HCT116 (cell line): Measurements from ENCODE around the gene HAAO. TPM values are rescaled to one million over a fixed set of nuclear protein-coding genes. Genes with fewer than 3 reads are reported as not detected.

Source experiments
- ATAC-seq: fragments of 200-7000 bp; cut with Tn5 transposase; 2 replicates; pipeline ENCODE4 v1.9.1; 2020; ENCODE audit warnings: mild to moderate bottlenecking, moderate library complexity
- BruUV-seq: library from RNA; stranded (reverse); fragments of 400-500 nt; replicated peaks from 2 replicates; lab custom pipeline; 2021; lab: Mats Ljungman, UMichigan
- CTCF ChIA-PET: fragments of 300-600 bp; sonication (Branson Sonifier 250); formaldehyde crosslinking; loops from one replicate; lab custom pipeline; 2021; ENCODE audit warnings: antibody characterized with exemption; lab: Charles Lee
- POLR2A ChIA-PET: fragments of 300-600, 350-600 bp; sonication (Branson Sonifier 250); formaldehyde crosslinking; loops from one replicate; lab custom pipeline; 2021; ENCODE audit warnings: antibody characterized with exemption; lab: Charles Lee
- RAD21 ChIA-PET, 2 experiments: fragments of 300-600 bp; sonication (Branson Sonifier 250); formaldehyde crosslinking; loops; one replicate each; lab custom pipeline; 2023; ENCODE audit warnings: low total read pairs in 2 of 2; ENCODE audit not compliant: uncharacterized antibody in 2 of 2, unreplicated experiment in 2 of 2, low non-redundant PET in 1 of 2; lab: Charles Lee
- DNase-seq: peaks from one replicate; pipeline ENCODE4 v3.0.0-alpha.2; 2010; ENCODE audit warnings: low read depth, low spot score
- H2AFZ ChIP-seq: fragments of 200-600 bp; shearing (Covaris generic), sonication (generic); 2 replicates; pipeline ENCODE4 v1.6.1; 2017; ENCODE audit warnings: low read depth, mixed run types, mixed read lengths, antibody characterized with exemption, low read length; ENCODE audit not compliant: poor library complexity, severe bottlenecking
- H3K27ac ChIP-seq: 2 replicates; pipeline ENCODE4 v1.5.1; 2012; ENCODE audit warnings: low read depth, low read length
- H3K27me3 ChIP-seq: fragments of 200-600 bp; sonication (generic); 2 replicates; pipeline ENCODE4 v1.6.1; 2016; ENCODE audit warnings: mixed run types, low read length, mixed read lengths; ENCODE audit not compliant: insufficient read depth
- H3K36me3 ChIP-seq, 2 experiments: fragments of 200-500 bp in 1 of 2; fragments of 200-600 bp in 1 of 2; sonication (Bioruptor generic) in 1 of 2; sonication (generic) in 1 of 2; 2 replicates each; pipeline versions ENCODE4 v1.5.1 to v1.6.1; 2014 to 2016; ENCODE audit warnings: low read length in 2 of 2, inconsistent platforms in 1 of 2, mixed read lengths in 1 of 2, mixed run types in 1 of 2; ENCODE audit not compliant: insufficient read depth in 2 of 2, control insufficient read depth in 1 of 2
- H3K4me1 ChIP-seq, 2 experiments: fragments of 200-600 bp in 1 of 2; sonication (generic) in 1 of 2; 2 replicates each; pipeline versions ENCODE4 v1.5.1 to v1.6.1; 2012 to 2017; ENCODE audit warnings: low read length in 2 of 2, inconsistent platforms in 1 of 2, mild to moderate bottlenecking in 1 of 2, mixed read lengths in 1 of 2, mixed run types in 1 of 2, moderate library complexity in 1 of 2; ENCODE audit not compliant: insufficient read depth in 2 of 2, control insufficient read depth in 1 of 2
- H3K4me2 ChIP-seq: fragments of 200-600 bp; sonication (generic); 2 replicates; pipeline ENCODE4 v1.6.1; 2017; ENCODE audit warnings: mixed run types, low read length, mixed read lengths
- H3K4me3 ChIP-seq, 2 experiments: fragments of 200-600 bp in 1 of 2; sonication (generic) in 1 of 2; replicated peaks in 1 of 2; 2 replicates each; pipeline ENCODE4 v1.5.1; 2011 to 2016; ENCODE audit warnings: low read length in 2 of 2, control low read depth in 1 of 2, low read depth in 1 of 2, mild to moderate bottlenecking in 1 of 2, mixed read lengths in 1 of 2, mixed run types in 1 of 2
- H3K79me2 ChIP-seq: fragments of 200-600 bp; sonication (generic); 2 replicates; pipeline ENCODE4 v1.6.1; 2017; ENCODE audit warnings: mild to moderate bottlenecking, mixed run types, low read length, moderate library complexity, mixed read lengths; ENCODE audit not compliant: insufficient read depth
- H3K9ac ChIP-seq: fragments of 200-600 bp; sonication (generic); 2 replicates; pipeline ENCODE4 v1.6.1; 2016; ENCODE audit warnings: low read length, mixed read lengths
- H3K9me2 ChIP-seq: fragments of 200-600 bp; sonication (generic), shearing (Covaris generic); 2 replicates; pipeline ENCODE4 v1.6.1; 2017; ENCODE audit warnings: mixed run types, mild to moderate bottlenecking, moderate library complexity; ENCODE audit not compliant: insufficient read depth
- H3K9me3 ChIP-seq, 2 experiments: fragments of 200-500 bp in 1 of 2; fragments of 200-600 bp in 1 of 2; sonication (Bioruptor generic) in 1 of 2; sonication (generic) in 1 of 2; 2 replicates each; pipeline ENCODE4 v1.6.1; 2014 to 2017; ENCODE audit warnings: low read length in 2 of 2, mixed read lengths in 2 of 2, inconsistent platforms in 1 of 2, low read depth in 1 of 2, mild to moderate bottlenecking in 1 of 2, mixed run types in 1 of 2, moderate library complexity in 1 of 2; ENCODE audit not compliant: control insufficient read depth in 1 of 2, insufficient read depth in 1 of 2
- H4K20me1 ChIP-seq: fragments of 200-600 bp; sonication (generic), shearing (Covaris generic); 2 replicates; pipeline ENCODE4 v1.6.1; 2017; ENCODE audit warnings: mixed run types, mild to moderate bottlenecking, moderate library complexity; ENCODE audit not compliant: insufficient read depth
- ATF3 ChIP-seq: IDR thresholded peaks from 2 replicates; pipeline ENCODE4 v1.6.1; 2012
- CBX3 ChIP-seq: IDR thresholded peaks from 2 replicates; pipeline ENCODE4 v1.6.1; 2012; ENCODE audit warnings: low read depth
- CEBPB ChIP-seq: IDR thresholded peaks from 2 replicates; pipeline ENCODE4 v1.6.1; 2012; ENCODE audit warnings: low read depth
- EGR1 ChIP-seq: IDR thresholded peaks from 2 replicates; pipeline ENCODE4 v1.6.1; 2012; ENCODE audit warnings: low read depth
- ELF1 ChIP-seq: IDR thresholded peaks from 2 replicates; pipeline ENCODE4 v1.6.1; 2012; ENCODE audit warnings: low read depth, borderline replicate concordance
- EZH2 ChIP-seq: fragments of 200-600 bp; sonication (generic); IDR thresholded peaks from 2 replicates; pipeline ENCODE4 v1.6.1; 2017; ENCODE audit warnings: antibody characterized with exemption, mixed run types
- EZH2phosphoT487 ChIP-seq: fragments of 200-600 bp; IDR thresholded peaks from 2 replicates; pipeline ENCODE4 v1.6.1; 2018; ENCODE audit warnings: antibody characterized with exemption, borderline replicate concordance
- FOSL1 ChIP-seq: IDR thresholded peaks from 2 replicates; pipeline ENCODE4 v1.6.1; 2012; ENCODE audit warnings: low read depth
- JUND ChIP-seq: IDR thresholded peaks from 2 replicates; pipeline ENCODE4 v1.6.1; 2012
- MAX ChIP-seq: IDR thresholded peaks from 2 replicates; pipeline ENCODE4 v1.6.1; 2012
- POLR2A ChIP-seq: IDR thresholded peaks from 2 replicates; pipeline ENCODE4 v1.7.0; 2011; ENCODE audit warnings: borderline replicate concordance; ENCODE audit not compliant: insufficient read depth, insufficient read length; ENCODE audit errors: extremely low read depth
- POLR2AphosphoS5 ChIP-seq: IDR thresholded peaks from 2 replicates; pipeline ENCODE4 v1.6.1; 2011; ENCODE audit warnings: mild to moderate bottlenecking, low read depth, low read length, moderate library complexity
- RAD21 ChIP-seq: IDR thresholded peaks from 2 replicates; pipeline ENCODE4 v1.6.1; 2012; ENCODE audit warnings: low read depth, mild to moderate bottlenecking
- SIN3A ChIP-seq: IDR thresholded peaks from 2 replicates; pipeline ENCODE4 v1.6.1; 2012; ENCODE audit warnings: low read depth
- SP1 ChIP-seq: IDR thresholded peaks from 2 replicates; pipeline ENCODE4 v1.6.1; 2012; ENCODE audit warnings: low read depth
- SRF ChIP-seq: IDR thresholded peaks from 2 replicates; pipeline ENCODE4 v1.6.1; 2012; ENCODE audit warnings: low read depth
- YY1 ChIP-seq: IDR thresholded peaks from 2 replicates; pipeline ENCODE4 v1.6.1; 2011; ENCODE audit warnings: low read length, low read depth, moderate library complexity, mild to moderate bottlenecking; ENCODE audit not compliant: insufficient replicate concordance; ENCODE audit errors: extremely low read depth
- ZBTB33 ChIP-seq: IDR thresholded peaks from 2 replicates; pipeline ENCODE4 v1.6.1; 2011; ENCODE audit warnings: mild to moderate bottlenecking, low read length, moderate library complexity; ENCODE audit not compliant: insufficient replicate concordance; ENCODE audit errors: extremely low read depth
- ZFX ChIP-seq: fragments of 450-650 bp; IDR thresholded peaks from 2 replicates; pipeline ENCODE4 v1.6.1; 2017
- intact Hi-C: fragments of 100-400 bp; cut with micrococcal nuclease; formaldehyde crosslinking; loops from 2 replicates; pipeline ENCODE4 v1.10.0; 2022
- total RNA-seq: library from RNA; stranded (reverse); gene quantifications from one replicate; pipeline ENCODE4 v1.2.1, GENCODE V29; 2021; ENCODE audit not compliant: unreplicated experiment

HAAO gene
- total RNA-seq, 1 experiment from 2014 or later, result not detected

- ChIA-PET CTCF (no interaction called here), RAD21 (no interaction called here), POLR2A (no interaction called here)
- Histone ChIP-seq H3K9me2 (no peaks in the 10 kb centered on the region), H3K4me1 (peaks cover 0 to 3% of the 10 kb centered on the region in 2 experiments; a peak in 1 of 4 replicates), H3K36me3 (no peaks in the 10 kb centered on the region), H2AFZ (no peak overlapping the region), H3K9me3 (no peaks in the 10 kb centered on the region), H3K27ac (no peak overlapping the region), H3K79me2 (no peaks in the 10 kb centered on the region), H3K4me2 (no peak overlapping the region), H3K27me3 (no peaks in the 10 kb centered on the region), H4K20me1 (no peaks in the 10 kb centered on the region), H3K9ac (no peak overlapping the region), H3K4me3 (no peak overlapping the region)
- DNase-seq (no peak), ATAC-seq (no peak)
- BruUV-seq, result no TSS peak
- TF ChIP-seq RAD21 (no peak), FOSL1 (no peak), JUND (no peak), YY1 (no peak), SP1 (no peak), CBX3 (no peak), ZBTB33 (no peak), POLR2AphosphoS5 (no peak), ATF3 (no peak), POLR2A (no peak), ZFX (no peak), SIN3A (no peak), EGR1 (no peak), CEBPB (no peak), MAX (no peak), EZH2 (no peak), ELF1 (no peak), EZH2phosphoT487 (no peak), SRF (no peak)
- intact Hi-C loops, result loop anchor here (10.0 kb wide), 1 partner anchor 277 kb away; the partner anchor contains the start of gene KCNG3
These were observed 20.7 kb downstream of the HAAO start for GRCh38 chr2:42771546-42772153.
